Neural crest cell (in vitro differentiated cells): ENCODE data around the gene LMO2. TPM values are rescaled to one million over a fixed set of nuclear protein-coding genes. Genes with fewer than 3 reads are reported as not detected.

Source experiments
- DNase-seq: peaks from one replicate; pipeline ENCODE4 v3.0.0; 2021; ENCODE audit warnings: low read depth, mixed read lengths, low spot score
- H3K27ac Mint-ChIP-seq: one replicate; pipeline ENCODE4 v1.8.0; 2021; ENCODE audit warnings: mild to moderate bottlenecking, mixed read lengths; ENCODE audit not compliant: unreplicated experiment
- H3K27me3 Mint-ChIP-seq: 2 replicates; pipeline ENCODE4 v1.8.0; 2021; ENCODE audit warnings: low read depth, mild to moderate bottlenecking, mixed read lengths
- H3K36me3 Mint-ChIP-seq: 2 replicates; pipeline ENCODE4 v1.8.0; 2021; ENCODE audit warnings: low read depth, mild to moderate bottlenecking, mixed read lengths
- H3K4me1 Mint-ChIP-seq: 2 replicates; pipeline ENCODE4 v1.8.0; 2021; ENCODE audit warnings: mixed read lengths
- H3K4me3 Mint-ChIP-seq: one replicate; pipeline ENCODE4 v1.8.0; 2021; ENCODE audit warnings: mild to moderate bottlenecking, mixed read lengths
- H3K9me3 Mint-ChIP-seq: 2 replicates; pipeline ENCODE4 v1.8.0; 2021; ENCODE audit warnings: mixed read lengths
- CTCF ChIP-seq: fragments of 200-600 bp; sonication (generic); conservative IDR thresholded peaks from 2 replicates; pipeline ENCODE4 v1.5.0; 2021; ENCODE audit warnings: antibody characterized with exemption, mild to moderate bottlenecking
- total RNA-seq: library from RNA; stranded (reverse); gene quantifications from 2 replicates; pipeline ENCODE4 v1.2.1, GENCODE V29; 2021

Gene LMO2
- total RNA-seq, 1 donor from 2014 or later = 0.49 TPM

- DNase-seq = no peak
- TF ChIP-seq CTCF = no peak
- Mint-ChIP-seq H3K4me3 (no peak overlapping the region), H3K27me3 (no peaks in the 10 kb centered on the region), H3K27ac (no peak overlapping the region), H3K4me1 (peaks cover 22% of the 10 kb centered on the region), H3K36me3 (no peaks in the 10 kb centered on the region), H3K9me3 (no peaks in the 10 kb centered on the region)
These were observed 14.8 kb upstream of the LMO2 start for GRCh38 chr11:33906484-33907186.

- Mint-ChIP-seq H3K4me3 (no peak overlapping the region), H3K9me3 (no peaks in the 10 kb centered on the region), H3K4me1 (peaks cover 24% of the 10 kb centered on the region), H3K27ac (no peak overlapping the region), H3K36me3 (no peaks in the 10 kb centered on the region), H3K27me3 (no peaks in the 10 kb centered on the region)
- DNase-seq = no peak
- no peak for TF ChIP-seq CTCF
These were observed 12.2 kb upstream of the LMO2 start for GRCh38 chr11:33904102-33904501.

DNA sequence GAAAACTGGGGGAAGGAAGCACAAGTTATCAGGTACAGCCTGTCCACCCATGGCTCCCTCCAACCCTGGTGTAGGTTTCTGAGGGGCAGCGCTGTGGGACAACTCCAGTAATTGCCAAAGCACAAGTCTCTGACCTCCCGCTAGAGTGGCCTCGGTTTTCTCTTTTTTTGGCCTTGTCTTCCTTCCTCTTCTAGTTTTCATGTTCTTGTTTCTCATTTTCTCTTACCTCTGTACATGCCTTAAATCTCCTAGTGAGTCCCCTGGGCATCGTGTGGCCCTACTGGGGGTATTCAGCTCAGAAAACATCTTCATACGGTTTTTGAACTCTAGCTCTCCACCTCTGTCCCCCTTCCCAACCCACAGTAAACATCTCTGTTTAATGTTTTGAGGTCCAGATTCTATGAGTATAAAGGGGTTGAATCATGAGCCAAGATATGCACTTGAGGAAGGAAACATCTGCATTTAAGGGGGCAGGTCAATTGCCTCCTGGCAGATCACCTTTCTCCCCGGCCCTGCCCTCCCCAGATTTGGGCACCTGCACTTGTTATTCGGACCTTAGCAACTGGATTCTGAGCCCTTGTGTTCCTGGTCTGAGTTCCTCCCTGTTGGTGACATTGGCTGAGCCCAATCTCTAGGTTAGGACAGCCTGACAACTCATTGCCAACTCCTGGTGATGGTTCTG, 8.4 kb upstream of the LMO2 start:
- TF ChIP-seq CTCF = no peak
- DNase-seq = no peak
- peaks cover 13% of the 10 kb centered on the region for H3K4me1 Mint-ChIP-seq
- H3K27me3 Mint-ChIP-seq = no peaks in the 10 kb centered on the region
- H3K4me3 Mint-ChIP-seq = no peak overlapping the region
- no peaks in the 10 kb centered on the region for H3K36me3 Mint-ChIP-seq
- no peaks in the 10 kb centered on the region for H3K9me3 Mint-ChIP-seq
- H3K27ac Mint-ChIP-seq = no peak overlapping the region

DNA sequence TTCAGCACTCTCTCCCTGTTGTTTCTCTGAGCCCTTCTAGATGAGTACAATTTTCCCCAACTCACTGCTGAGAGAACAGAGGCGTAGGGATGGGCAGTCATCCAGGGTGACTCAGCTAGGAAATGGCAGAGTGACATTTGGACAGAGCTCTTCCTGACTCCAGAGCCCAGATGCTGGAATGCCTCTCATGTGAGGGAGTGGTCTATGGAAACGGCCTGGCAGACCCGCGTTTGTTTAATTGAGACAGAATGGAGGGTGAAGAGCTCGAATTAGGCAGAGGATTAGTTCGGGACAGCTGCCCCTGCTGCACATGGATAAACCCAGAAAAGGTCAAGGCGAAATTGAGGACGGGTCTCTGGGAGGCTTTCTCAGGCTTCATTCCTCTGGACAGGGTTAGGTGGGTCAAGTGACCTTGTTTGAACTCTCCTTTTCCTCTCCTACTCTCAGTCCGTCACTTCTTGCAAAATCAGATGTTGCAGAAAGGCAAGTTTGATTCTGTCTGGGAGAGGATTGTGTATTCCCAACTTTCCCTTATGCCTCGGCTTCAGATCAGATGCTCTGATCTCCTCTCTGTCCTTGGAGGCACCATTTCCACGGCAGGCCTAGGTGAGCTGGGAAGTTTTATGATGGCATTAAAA, 7.6 kb upstream of the LMO2 start:
- H3K27ac Mint-ChIP-seq = no peak overlapping the region
- no peaks in the 10 kb centered on the region for H3K36me3 Mint-ChIP-seq
- H3K9me3 Mint-ChIP-seq = no peaks in the 10 kb centered on the region
- no peak overlapping the region for H3K4me3 Mint-ChIP-seq
- no peak for TF ChIP-seq CTCF
- DNase-seq = no peak
- peaks cover 13% of the 10 kb centered on the region for H3K4me1 Mint-ChIP-seq
- no peaks in the 10 kb centered on the region for H3K27me3 Mint-ChIP-seq

- Mint-ChIP-seq H3K27ac (no peak overlapping the region), H3K27me3 (no peaks in the 10 kb centered on the region), H3K4me1 (peaks cover 13% of the 10 kb centered on the region), H3K36me3 (no peaks in the 10 kb centered on the region), H3K4me3 (no peak overlapping the region), H3K9me3 (no peaks in the 10 kb centered on the region)
- no peak for TF ChIP-seq CTCF
- DNase-seq = no peak
These were observed 7.1 kb upstream of the LMO2 start for GRCh38 chr11:33898957-33899356.
